ENCODE results near the gene ERGIC1. TPM values are rescaled to one million over a fixed set of nuclear protein-coding genes. Genes with fewer than 3 reads are reported as not detected.

The ERGIC1 gene
- total RNA-seq, 3 donors from 2014 or later (not counting 1 experiment from before 2014, with no cell fraction given): 86.2 to 126 (median 121) TPM

GRCh38 chr5:172926796-172927195 lies 92.7 kb downstream of the ERGIC1 start:
- H3K4me1 Mint-ChIP-seq: peaks cover 0 to 22% of the 10 kb centered on the region in 2 donors

DNA sequence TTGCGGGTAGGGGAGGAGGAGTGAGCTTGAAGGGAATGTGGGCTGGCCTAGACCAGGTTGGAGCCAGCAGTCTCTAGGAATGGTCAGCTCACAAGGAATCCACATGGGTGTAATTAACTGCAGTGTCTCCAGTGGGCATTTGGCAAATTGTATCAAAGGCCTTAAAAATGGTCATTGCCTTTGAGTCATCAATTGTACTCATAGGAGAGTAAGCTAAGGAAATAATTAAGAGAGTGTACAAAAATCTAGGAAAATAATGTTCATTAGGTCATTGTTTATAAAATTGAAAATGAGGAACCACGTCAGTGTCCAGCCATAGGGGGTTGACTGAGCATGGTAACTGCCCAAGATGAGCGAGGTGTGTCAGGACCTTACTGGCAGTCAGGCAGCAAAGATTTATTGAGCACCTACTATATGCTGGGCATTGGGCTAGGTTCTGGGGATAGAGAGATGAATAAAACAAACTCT lies 95.4 kb downstream of the ERGIC1 start:
- intact Hi-C loops (cut with micrococcal nuclease): no loop called here
- Histone ChIP-seq H3K36me3 (ENCODE audit: control insufficient read depth, insufficient read depth, low read length) (peaks cover 25% of the 10 kb centered on the region), H3K27ac (ENCODE audit: low read length) (no peak overlapping the region), H3K4me1 (ENCODE audit: control insufficient read depth, insufficient read depth, low read length) (peaks cover 6% of the 10 kb centered on the region), H3K4me3 (ENCODE audit: low read length) (no peak overlapping the region), H3K27me3 (ENCODE audit: control insufficient read depth, insufficient read depth, low read length) (no peaks in the 10 kb centered on the region), H3K9me3 (ENCODE audit: control insufficient read depth, insufficient read depth, low read length) (no peaks in the 10 kb centered on the region)
- no peak overlapping the region for H3K4me3 Mint-ChIP-seq
- peaks cover 22% of the 10 kb centered on the region for H3K36me3 Mint-ChIP-seq
- ATAC-seq: no peak
- no peak for TF ChIP-seq CTCF (IDR thresholded peaks at IDR 0.05)
- no peaks in the 10 kb centered on the region for H3K27me3 Mint-ChIP-seq (ENCODE audit: low read depth in 2 of 2)
- 99% methylated on average over 3 of the region's 3 CpGs for WGBS (ENCODE audit: insufficient coverage)
- no peaks in the 10 kb centered on the region for H3K9me3 Mint-ChIP-seq
- H3K4me1 Mint-ChIP-seq: peaks cover 7 to 17% of the 10 kb centered on the region in 2 donors
- H3K27ac Mint-ChIP-seq: peak overlapping the region in 1 of 2 donors; percentile 9
- no peak for DNase-seq

More at GRCh38 chr5:172926796-172927195, 92.7 kb downstream of the ERGIC1 start:
- Mint-ChIP-seq H3K4me3 (no peak overlapping the region), H3K27me3 (ENCODE audit: low read depth in 2 of 2) (no peaks in the 10 kb centered on the region), H3K9me3 (no peaks in the 10 kb centered on the region), H3K27ac (peak overlapping the region in 1 of 2 donors; percentile 67), H3K36me3 (peaks cover 22% of the 10 kb centered on the region)
- ATAC-seq (no peak), DNase-seq (no peak)
- Histone ChIP-seq H3K27me3 (ENCODE audit: control insufficient read depth, insufficient read depth, low read length) (no peaks in the 10 kb centered on the region), H3K4me1 (ENCODE audit: control insufficient read depth, insufficient read depth, low read length) (no peaks in the 10 kb centered on the region), H3K9me3 (ENCODE audit: control insufficient read depth, insufficient read depth, low read length) (no peaks in the 10 kb centered on the region), H3K4me3 (ENCODE audit: low read length) (no peak overlapping the region), H3K36me3 (ENCODE audit: control insufficient read depth, insufficient read depth, low read length) (peaks cover 28% of the 10 kb centered on the region), H3K27ac (ENCODE audit: low read length) (no peak overlapping the region)
- no peak for TF ChIP-seq CTCF (IDR thresholded peaks at IDR 0.05)
- WGBS (ENCODE audit: insufficient coverage): 89% methylated on average over 12 of the region's 12 CpGs
- intact Hi-C loops (cut with micrococcal nuclease): no loop called here

DNA sequence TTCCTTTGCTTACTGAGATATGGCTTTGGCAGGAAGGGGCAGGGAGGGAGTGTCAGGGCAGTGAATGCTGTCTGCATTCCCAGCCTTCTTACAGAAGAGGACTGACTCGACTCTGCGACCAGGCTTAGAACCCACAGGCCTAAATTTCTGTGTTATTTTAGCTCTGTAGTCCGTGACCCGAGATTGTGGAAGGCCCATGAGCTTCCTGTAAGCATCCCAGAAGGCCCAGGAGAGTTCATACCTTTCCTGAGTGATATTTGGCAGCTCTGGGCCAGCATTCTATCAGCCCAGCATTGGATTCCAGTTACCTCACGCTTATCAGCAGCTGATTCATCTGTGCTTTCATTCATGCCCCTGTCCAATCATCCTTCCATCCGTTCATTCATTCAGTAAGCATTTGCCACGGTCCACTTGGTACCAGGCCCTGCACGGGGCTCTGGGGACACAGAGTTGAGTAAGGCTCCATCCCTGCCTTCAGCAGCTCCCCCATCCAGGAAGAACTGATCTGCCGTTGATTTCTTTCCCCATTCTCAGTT lies 97.0 kb downstream of the ERGIC1 start:
- Histone ChIP-seq H3K4me1 (ENCODE audit: control insufficient read depth, insufficient read depth, low read length) (peaks cover 6% of the 10 kb centered on the region), H3K36me3 (ENCODE audit: control insufficient read depth, insufficient read depth, low read length) (peaks cover 35% of the 10 kb centered on the region), H3K9me3 (ENCODE audit: control insufficient read depth, insufficient read depth, low read length) (no peaks in the 10 kb centered on the region), H3K27me3 (ENCODE audit: control insufficient read depth, insufficient read depth, low read length) (no peaks in the 10 kb centered on the region), H3K27ac (ENCODE audit: low read length) (no peak overlapping the region), H3K4me3 (ENCODE audit: low read length) (no peak overlapping the region)
- Mint-ChIP-seq H3K36me3 (peaks cover 24% of the 10 kb centered on the region), H3K9me3 (no peaks in the 10 kb centered on the region), H3K27me3 (ENCODE audit: low read depth in 2 of 2) (no peaks in the 10 kb centered on the region), H3K27ac (no peak overlapping the region), H3K4me1 (peaks cover 7 to 12% of the 10 kb centered on the region in 2 donors), H3K4me3 (no peak overlapping the region)
- WGBS (ENCODE audit: insufficient coverage): 74% methylated on average over 9 of the region's 9 CpGs
- intact Hi-C loops (cut with micrococcal nuclease): loop anchor here (5.0 kb wide), 1 partner anchor 84 kb away; no protein-coding TSS in a partner anchor
- TF ChIP-seq CTCF (IDR thresholded peaks at IDR 0.05): no peak
- no peak for ATAC-seq
- DNase-seq: no peak

Measured in natural killer cell (primary cell).